ENCODE data around the gene MTRF1. TPM values are rescaled to one million over a fixed set of nuclear protein-coding genes. Genes with fewer than 3 reads are reported as not detected.
A peak's percentile ranks its signal among the peaks of the same experiment; 100 is the strongest.

The MTRF1 gene
- total RNA-seq, result 10 to 100 TPM in 1 of 4 donors, 1 to 10 TPM in 3; 6.6 to 14.3 (median 8.2) TPM

- DNase-seq (ENCODE audit: low spot score) (peak; percentile 37), ATAC-seq (ENCODE audit: low FRiP score) (peak; percentile 94)
- no peak for TF ChIP-seq CTCF (IDR thresholded peaks at IDR 0.05)
Observed at GRCh38 chr13:41263261-41263971, at the start of gene MTRF1. TSS of gene MTRF1 (minus strand) at chr13:41263576. CDS start at chr13:41260907, 2,669 bp downstream.

GRCh38 chr13:41313117-41313516 is 49.7 kb upstream of the MTRF1 start:
- DNase-seq (ENCODE audit: low spot score) (no peak), ATAC-seq (ENCODE audit: low FRiP score) (no peak)
- no peak for TF ChIP-seq CTCF (IDR thresholded peaks at IDR 0.05)

- no peak for TF ChIP-seq CTCF (IDR thresholded peaks at IDR 0.05)
- DNase-seq (ENCODE audit: low spot score) (peak; percentile 57), ATAC-seq (ENCODE audit: low FRiP score) (no peak)
Observed at GRCh38 chr13:41312176-41312500, 48.8 kb upstream of the MTRF1 start.

GRCh38 chr13:41311406-41312175 is 48.2 kb upstream of the MTRF1 start:
- peak; percentile 73 for ATAC-seq (ENCODE audit: low FRiP score)
- no peak for TF ChIP-seq CTCF (IDR thresholded peaks at IDR 0.05)
- DNase-seq (ENCODE audit: low spot score), result no peak

- no peak for TF ChIP-seq CTCF (IDR thresholded peaks at IDR 0.05)
- DNase-seq (ENCODE audit: low spot score) (peak; percentile 78), ATAC-seq (ENCODE audit: low FRiP score) (peak; percentile 84)
Observed at GRCh38 chr13:41310963-41311405, 47.6 kb upstream of the MTRF1 start, which contains the start of gene NAA16. TSS of gene NAA16 (plus strand) at chr13:41311267. CDS start at chr13:41311529, 262 bp downstream.

GRCh38 chr13:41307884-41308640 is 44.7 kb upstream of the MTRF1 start:
- DNase-seq (ENCODE audit: low spot score) (no peak), ATAC-seq (ENCODE audit: low FRiP score) (no peak)
- no peak for TF ChIP-seq CTCF (IDR thresholded peaks at IDR 0.05)
